ENCODE results near the gene CSAD. TPM values are rescaled to one million over a fixed set of nuclear protein-coding genes. Genes with fewer than 3 reads are reported as not detected.
A peak's percentile ranks its signal among the peaks of the same experiment; 100 is the strongest.

Gene CSAD
- total RNA-seq, 2 experiments from 2014 or later: 25.8 to 26.9 TPM

GRCh38 chr12:53182903-53183302, 2.2 kb upstream of the CSAD start:
- intact Hi-C loops (cut with micrococcal nuclease; ENCODE audit: unreplicated experiment): no loop called here
- Histone ChIP-seq H3K4me2 (ENCODE audit: low read length) (peak overlapping the region; percentile 100), H4K20me1 (ENCODE audit: insufficient read depth, low read length) (no peaks in the 10 kb centered on the region), H3K4me1 (ENCODE audit: insufficient read depth, low read length, poor library complexity, severe bottlenecking) (peaks cover 52% of the 10 kb centered on the region), H3K9me3 (ENCODE audit: low read length) (peaks cover 7% of the 10 kb centered on the region; the same call in 1 of the 2 replicates), H3K9me2 (ENCODE audit: insufficient read depth, low read length) (no peaks in the 10 kb centered on the region), H2AFZ (ENCODE audit: low read length) (no peak overlapping the region), H3K36me3 (ENCODE audit: insufficient read depth, low read length) (peaks cover 62% of the 10 kb centered on the region), H3K27ac (ENCODE audit: low read depth, low read length, poor library complexity, severe bottlenecking) (no peak overlapping the region), H3K79me2 (ENCODE audit: insufficient read depth, low read depth, low read length) (peaks cover 38% of the 10 kb centered on the region), H3K4me3 (ENCODE audit: low read depth, low read length, poor library complexity, severe bottlenecking) (peak overlapping the region; percentile 91)
- DNase-seq (ENCODE audit: low spot score): no peak
- POLR2A ChIA-PET: interaction anchor here (4.6 kb wide), 1 partner anchor 18 kb away, joined by 41 read pairs; no protein-coding TSS in a partner anchor
- no TSS peak for BruUV-seq (replicated peaks)
- TF ChIP-seq EZH2phosphoT487 (IDR thresholded peaks at IDR 0.05; ENCODE audit: borderline replicate concordance, low read depth, low read length) (no peak), CTCF (conservative IDR thresholded peaks at IDR 0.05; ENCODE audit: low read length) (no peak)
- CTCF ChIA-PET (ENCODE audit: unreplicated experiment): no interaction called here

GRCh38 chr12:53181935-53182334, 1.2 kb upstream of the CSAD start:
- ChIA-PET POLR2A (interaction anchor here (0.6 to 4.6 kb wide), 9 partner anchors 8 to 448 kb away, joined by 3 to 41 read pairs (median 3); partner anchors contain the start of gene PFDN5), CTCF (ENCODE audit: unreplicated experiment) (no interaction called here)
- Histone ChIP-seq H3K36me3 (ENCODE audit: insufficient read depth, low read length) (peaks cover 53% of the 10 kb centered on the region), H3K9me2 (ENCODE audit: insufficient read depth, low read length) (no peaks in the 10 kb centered on the region), H3K4me3 (ENCODE audit: low read depth, low read length, poor library complexity, severe bottlenecking) (peak overlapping the region; percentile 91), H2AFZ (ENCODE audit: low read length) (no peak overlapping the region), H3K27ac (ENCODE audit: low read depth, low read length, poor library complexity, severe bottlenecking) (peak overlapping the region; percentile 87), H4K20me1 (ENCODE audit: insufficient read depth, low read length) (no peaks in the 10 kb centered on the region), H3K4me1 (ENCODE audit: insufficient read depth, low read length, poor library complexity, severe bottlenecking) (peaks cover 52% of the 10 kb centered on the region), H3K4me2 (ENCODE audit: low read length) (peak overlapping the region; percentile 100), H3K9me3 (ENCODE audit: low read length) (peaks cover 7% of the 10 kb centered on the region; the same call in 1 of the 2 replicates), H3K79me2 (ENCODE audit: insufficient read depth, low read depth, low read length) (peaks cover 38% of the 10 kb centered on the region)
- DNase-seq (ENCODE audit: low spot score): no peak
- no peak for TF ChIP-seq EZH2phosphoT487 (IDR thresholded peaks at IDR 0.05; ENCODE audit: borderline replicate concordance, low read depth, low read length)
- TF ChIP-seq CTCF (conservative IDR thresholded peaks at IDR 0.05; ENCODE audit: low read length): no peak
- no TSS peak for BruUV-seq (replicated peaks)
- intact Hi-C loops (cut with micrococcal nuclease; ENCODE audit: unreplicated experiment): no loop called here

- TF ChIP-seq CTCF (conservative IDR thresholded peaks at IDR 0.05; ENCODE audit: low read length) (no peak), EZH2phosphoT487 (IDR thresholded peaks at IDR 0.05; ENCODE audit: borderline replicate concordance, low read depth, low read length) (no peak)
- H2AFZ ChIP-seq (ENCODE audit: low read length): peak overlapping the region; percentile 20; the same call in 1 of the 2 replicates
- H3K4me2 ChIP-seq (ENCODE audit: low read length): peak overlapping the region; percentile 100
- H3K4me3 ChIP-seq (ENCODE audit: low read depth, low read length, poor library complexity, severe bottlenecking): peak overlapping the region; percentile 91
- CTCF ChIA-PET (ENCODE audit: unreplicated experiment): interaction anchor here (0.6 kb wide), 1 partner anchor 88 kb away, joined by 5 read pairs; no protein-coding TSS in a partner anchor
- DNase-seq (ENCODE audit: low spot score): peak; percentile 88
- peak overlapping the region; percentile 87 for H3K27ac ChIP-seq (ENCODE audit: low read depth, low read length, poor library complexity, severe bottlenecking)
- intact Hi-C loops (cut with micrococcal nuclease; ENCODE audit: unreplicated experiment): loop anchor here (1.0 kb wide), 3 partner anchors 19 to 40 kb away; no protein-coding TSS in a partner anchor
- H3K9me3 ChIP-seq (ENCODE audit: low read length): peaks cover 7% of the 10 kb centered on the region; the same call in 1 of the 2 replicates
- no peaks in the 10 kb centered on the region for H4K20me1 ChIP-seq (ENCODE audit: insufficient read depth, low read length)
- H3K4me1 ChIP-seq (ENCODE audit: insufficient read depth, low read length, poor library complexity, severe bottlenecking): peaks cover 52% of the 10 kb centered on the region
- H3K9me2 ChIP-seq (ENCODE audit: insufficient read depth, low read length): no peaks in the 10 kb centered on the region
- no TSS peak for BruUV-seq (replicated peaks)
- H3K36me3 ChIP-seq (ENCODE audit: insufficient read depth, low read length): peaks cover 44% of the 10 kb centered on the region
- H3K79me2 ChIP-seq (ENCODE audit: insufficient read depth, low read depth, low read length): peaks cover 38% of the 10 kb centered on the region
- POLR2A ChIA-PET: interaction anchor here (0.6 to 4.6 kb wide), 14 partner anchors 9 to 449 kb away, joined by 3 to 41 read pairs (median 4); partner anchors contain the start of genes AAAS and PFDN5
Measured at GRCh38 chr12:53180931-53181645, 363 bp upstream of the CSAD start.

Measured in OCI-LY7 (cell line).